GM19035 (cell line): Measurements from ENCODE around the gene LMO3.

ENCODE experiments used
- ATAC-seq: cut with Tn5 transposase; IDR thresholded peaks from one replicate; pipeline ENCODE4 v1.9.1; 2021; ENCODE audit not compliant: unreplicated experiment

The LMO3 gene

DNA sequence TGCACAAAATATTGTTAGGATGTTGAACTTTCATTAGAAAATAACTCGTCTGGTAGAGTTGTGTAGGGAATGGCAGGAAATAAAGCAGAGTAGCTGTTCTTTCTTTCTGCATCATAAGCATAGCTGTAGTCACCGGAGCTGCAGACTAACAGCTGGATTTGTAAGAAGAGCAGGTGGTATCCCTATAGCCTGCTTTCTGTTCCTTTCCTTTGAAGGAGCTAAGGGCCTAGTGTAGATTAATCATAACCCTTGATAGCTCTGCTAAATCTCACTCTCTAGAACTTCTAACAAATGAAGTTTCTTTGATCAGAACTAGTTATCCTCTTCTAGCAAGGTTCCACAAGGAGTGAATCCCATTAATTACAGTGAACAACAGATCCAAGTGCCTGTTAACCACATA is 3.5 kb downstream of the LMO3 start:
- ATAC-seq = no peak

DNA sequence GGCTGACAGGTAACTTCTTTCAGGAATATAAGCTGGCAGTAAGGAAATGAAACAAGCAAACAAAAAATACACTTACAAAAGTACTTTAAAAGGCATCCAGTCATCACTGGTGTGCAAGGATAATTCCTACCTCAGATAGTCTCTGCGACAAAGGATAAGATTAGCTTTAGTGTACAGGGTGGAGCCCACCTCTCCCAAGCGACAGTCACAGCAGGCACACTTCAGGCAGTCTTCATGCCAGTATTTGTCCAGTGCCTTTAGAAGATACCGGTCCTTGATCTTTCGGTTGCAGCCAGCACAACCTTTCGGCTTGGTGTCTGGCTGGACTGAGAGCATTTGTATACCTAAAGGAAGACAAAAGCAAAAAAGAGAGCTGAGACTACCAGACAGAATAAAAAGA is 5.4 kb downstream of the LMO3 start:
- ATAC-seq = no peak

DNA sequence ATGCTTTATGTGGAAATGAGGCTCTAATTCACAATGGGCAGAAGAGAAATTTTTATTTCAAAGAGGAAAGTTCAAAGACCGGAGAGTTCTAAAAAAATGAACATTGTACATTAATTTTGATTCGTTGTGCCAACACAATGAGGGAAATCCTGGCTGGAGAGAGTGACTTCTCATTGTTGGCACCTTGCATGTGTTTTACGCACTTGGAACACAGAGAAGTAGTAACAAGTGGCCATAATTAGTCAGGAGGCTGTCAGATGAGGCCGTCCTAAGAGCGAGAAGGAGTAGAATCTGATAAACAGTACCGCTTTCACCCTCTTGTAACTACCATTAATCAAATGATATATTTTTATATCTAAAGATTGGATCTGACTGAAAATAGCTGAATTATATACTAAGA is 6.9 kb downstream of the LMO3 start:
- ATAC-seq = no peak

DNA sequence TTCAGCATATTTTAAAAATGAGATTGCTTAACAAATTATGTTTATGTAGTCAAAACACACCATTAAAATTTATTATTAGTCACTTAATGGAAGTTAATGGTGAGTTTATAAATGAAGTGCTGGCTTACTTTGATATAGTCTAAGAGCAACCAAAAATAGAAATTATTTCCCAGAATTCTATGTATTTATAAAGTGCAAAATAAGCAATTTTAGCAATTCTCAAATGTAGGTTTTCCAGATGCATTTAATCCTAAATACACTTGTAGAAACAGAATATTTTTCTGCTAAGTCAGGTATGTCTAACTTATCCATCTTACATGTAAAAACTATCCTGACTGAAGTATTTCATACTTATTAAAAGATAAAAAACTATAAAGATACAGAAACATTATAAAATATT is 11.2 kb downstream of the LMO3 start:
- no peak for ATAC-seq

DNA sequence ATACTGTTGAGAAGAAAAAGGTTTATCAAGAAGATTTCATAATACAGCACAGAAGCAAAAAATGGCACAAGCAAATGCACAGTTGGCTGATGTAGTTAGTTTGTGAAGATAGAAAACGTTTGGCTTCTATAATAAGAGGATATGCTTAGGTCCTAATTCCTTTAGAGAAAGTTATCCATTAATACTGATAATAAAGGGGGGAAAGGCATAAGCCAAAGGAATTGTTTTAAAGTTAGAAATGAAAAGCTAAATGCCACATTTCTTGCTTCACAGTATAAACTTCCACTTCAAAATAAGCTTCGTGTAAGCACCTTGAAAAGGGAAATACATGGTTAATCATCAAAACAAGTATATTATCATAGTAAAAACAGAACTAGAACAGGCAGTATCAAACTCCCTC is 12.4 kb downstream of the LMO3 start:
- no peak for ATAC-seq

DNA sequence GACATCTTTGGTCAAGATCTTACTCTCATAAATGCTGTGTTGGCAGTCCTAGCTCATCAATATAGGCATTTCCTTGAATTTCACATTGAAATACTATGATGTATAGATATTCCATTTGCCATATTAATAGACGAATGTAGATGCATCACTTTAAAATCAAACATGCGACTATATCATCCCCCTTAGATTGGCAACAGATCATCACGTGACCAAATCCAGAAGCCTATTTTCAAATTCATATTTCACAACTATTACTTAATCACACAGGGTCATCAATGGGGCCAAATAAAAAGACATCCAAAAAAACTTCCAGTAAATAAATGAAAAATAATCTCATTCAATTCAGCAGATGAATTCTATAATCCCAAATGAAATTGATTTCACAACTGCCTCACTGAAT is 15.3 kb downstream of the LMO3 start:
- no peak for ATAC-seq

DNA sequence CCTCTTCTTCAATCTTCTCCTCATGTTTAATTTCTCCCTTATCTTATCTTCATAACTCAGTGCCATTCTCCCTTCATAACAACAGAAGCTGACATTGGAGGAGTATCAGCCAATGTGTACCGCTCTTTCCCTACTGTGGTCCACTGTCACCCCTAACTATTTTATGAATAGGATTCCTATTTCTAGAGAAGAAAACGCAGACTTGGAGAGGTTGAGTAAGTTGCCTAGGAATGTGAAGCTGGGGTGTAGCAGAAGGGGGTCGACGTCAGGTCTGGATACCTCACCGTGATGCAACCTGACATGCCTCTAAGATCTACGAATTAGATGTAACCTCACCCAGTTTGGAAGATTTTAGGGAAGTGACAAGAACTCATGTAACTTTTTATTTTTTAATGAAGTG is 17.1 kb downstream of the LMO3 start:
- ATAC-seq = no peak

DNA sequence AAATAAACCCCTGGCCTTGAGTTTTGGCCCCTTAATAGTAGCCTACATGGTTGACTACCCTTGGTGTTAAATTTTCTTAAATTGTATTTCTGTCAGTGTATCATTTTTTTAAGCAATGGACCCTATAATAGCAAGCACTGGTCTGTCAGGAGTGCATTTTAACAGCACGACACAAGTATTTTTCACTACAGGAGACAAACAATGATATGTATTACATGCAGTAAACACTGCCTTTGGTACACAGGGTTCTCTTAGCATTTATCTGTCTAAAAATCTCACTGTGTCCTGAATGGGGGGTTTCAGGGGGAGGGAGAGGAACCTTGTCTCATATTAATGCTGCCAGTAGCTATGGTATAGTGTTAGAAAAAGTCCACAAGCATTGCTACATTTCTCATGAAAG is 18.4 kb downstream of the LMO3 start:
- ATAC-seq = no peak

DNA sequence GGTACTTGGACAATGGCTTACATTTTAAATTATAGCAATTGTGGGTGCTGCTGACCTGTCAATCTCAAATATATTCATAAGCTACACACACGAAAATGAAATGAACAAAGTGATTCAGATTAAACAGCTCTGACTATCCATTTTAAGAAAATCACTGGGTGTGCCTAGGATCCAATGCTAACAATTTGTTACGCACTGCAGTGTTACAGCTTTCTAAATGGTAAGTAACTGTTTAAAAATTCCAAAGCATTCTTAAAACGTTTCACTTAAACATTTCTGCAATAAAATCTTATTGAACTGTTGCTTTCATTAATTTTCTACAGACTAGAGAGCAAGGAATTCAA is 18.9 kb downstream of the LMO3 start:
- ATAC-seq = no peak

DNA sequence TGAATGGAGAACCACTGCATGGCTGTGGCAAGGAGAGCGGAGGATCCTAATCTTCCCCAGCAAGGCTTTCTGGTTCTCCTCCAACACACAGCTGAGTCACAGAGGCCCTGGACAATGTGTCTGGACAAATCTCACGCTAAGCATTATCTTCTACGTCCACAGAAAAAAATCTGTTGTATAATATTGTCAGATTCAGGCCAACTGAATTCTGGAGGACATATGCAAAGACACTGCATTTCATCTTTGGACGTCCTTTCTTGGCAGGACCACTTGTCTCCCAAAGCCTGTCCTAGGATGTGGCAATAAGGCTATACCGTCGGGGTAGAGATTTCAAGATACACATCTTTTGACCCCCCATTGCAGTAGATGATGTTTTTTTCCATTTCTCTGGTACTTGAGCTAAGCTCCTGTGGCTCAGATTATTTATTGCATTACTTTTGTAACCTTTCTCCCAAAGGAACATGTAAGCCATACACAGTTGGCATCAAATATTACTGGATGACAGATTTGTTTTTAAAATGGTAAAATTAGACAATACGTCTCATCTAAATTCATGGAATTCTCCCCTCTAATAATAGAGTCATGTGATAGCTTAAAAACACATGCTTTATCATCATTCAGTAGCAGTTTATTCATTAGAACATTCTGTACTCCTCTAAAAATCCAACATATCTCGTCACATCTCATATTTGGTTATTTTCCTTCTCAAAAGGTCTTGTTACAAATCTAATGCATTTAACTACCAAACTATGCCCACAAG is 19.4 kb downstream of the LMO3 start:
- no peak for ATAC-seq

DNA sequence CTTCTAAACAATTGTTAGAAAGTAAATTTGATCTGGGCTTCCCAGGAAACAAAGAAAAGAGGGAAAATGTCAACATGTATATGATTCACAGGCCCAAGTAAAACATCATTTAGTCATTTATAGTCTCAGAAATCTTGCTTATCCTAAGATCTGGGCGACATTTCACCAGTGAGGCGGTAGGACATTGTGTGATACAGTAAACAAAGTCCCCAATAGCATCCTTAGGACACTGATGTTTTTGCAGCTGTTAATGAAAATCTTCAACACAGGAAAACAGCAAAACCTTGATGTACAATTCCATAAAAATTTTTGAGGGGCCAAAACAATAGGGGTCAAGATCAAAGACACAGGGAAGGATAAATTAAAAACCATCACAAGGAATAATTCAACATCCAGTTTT is 20.2 kb downstream of the LMO3 start:
- no peak for ATAC-seq

DNA sequence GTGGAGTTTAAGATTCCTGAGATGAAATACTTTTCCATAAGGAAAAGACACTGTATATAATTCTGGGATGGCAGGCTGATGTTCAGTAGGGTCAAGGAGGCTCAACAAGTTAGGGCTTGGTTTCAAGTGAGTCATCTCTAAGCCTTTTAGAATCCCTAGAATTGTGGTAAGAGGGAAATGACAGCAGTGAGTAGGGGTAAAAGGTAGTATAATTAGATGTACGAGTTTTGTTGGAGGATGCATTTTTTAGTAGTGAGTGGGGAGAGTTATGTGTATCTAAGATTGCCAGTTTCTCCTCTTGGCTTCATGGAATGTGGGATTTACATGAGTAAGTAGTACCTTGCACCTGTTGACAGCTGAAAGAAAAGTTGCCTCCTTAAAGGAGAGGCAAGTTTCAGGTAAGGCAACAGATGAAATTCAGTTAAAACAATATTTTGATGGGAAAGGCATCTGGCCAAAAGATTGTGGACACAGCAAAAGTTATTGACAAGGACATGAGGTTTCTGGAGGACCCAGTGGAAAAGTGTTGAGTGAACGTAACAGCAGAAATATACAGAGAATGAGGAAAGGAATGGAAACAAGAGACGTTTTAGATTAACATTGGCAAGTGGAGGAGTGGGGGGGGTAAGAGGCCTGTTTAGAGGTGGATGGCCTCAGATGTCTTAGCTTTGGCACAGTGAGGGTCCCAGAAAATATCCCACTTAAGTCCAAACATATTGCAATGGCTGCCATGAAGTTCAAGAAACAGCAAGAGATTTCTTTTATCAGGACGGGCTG is 21.8 kb downstream of the LMO3 start:
- ATAC-seq = no peak

DNA sequence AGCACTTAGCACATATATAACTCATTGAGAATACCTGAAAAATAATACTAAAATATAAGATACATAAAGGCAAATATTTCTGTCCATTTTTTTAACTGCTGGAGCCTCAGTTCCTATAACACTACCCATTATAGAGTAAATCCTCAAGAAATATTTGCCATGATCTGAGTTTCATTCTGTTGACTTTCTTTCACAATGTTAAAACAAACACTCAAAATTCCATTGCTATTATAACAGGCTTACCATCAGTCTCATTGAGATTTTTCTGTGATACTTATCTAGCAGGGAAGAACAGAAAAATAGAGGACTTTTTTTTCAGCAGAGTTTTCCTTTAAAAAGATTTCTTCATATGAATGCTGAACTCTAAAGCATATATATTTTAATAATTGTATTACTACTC is 24.5 kb downstream of the LMO3 start:
- no peak for ATAC-seq

DNA sequence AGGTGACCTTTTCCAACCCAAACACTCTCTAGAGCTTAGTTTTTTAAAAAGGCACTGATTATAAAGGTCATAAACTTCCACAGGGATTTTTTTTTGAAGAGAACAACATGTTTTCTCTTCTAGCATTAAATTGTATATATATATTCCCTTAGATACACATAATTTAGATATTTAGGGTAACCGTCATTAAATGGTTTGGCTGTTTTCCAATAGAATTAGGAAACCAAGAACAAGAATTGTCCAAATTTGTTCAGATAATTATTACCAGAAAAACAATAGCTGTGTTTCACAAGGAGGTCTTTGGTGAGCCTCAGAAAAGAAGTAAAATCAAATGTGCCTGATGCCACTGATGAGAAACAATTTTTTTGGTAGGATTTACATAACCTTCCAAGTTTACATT is 26.9 kb downstream of the LMO3 start:
- ATAC-seq = no peak

DNA sequence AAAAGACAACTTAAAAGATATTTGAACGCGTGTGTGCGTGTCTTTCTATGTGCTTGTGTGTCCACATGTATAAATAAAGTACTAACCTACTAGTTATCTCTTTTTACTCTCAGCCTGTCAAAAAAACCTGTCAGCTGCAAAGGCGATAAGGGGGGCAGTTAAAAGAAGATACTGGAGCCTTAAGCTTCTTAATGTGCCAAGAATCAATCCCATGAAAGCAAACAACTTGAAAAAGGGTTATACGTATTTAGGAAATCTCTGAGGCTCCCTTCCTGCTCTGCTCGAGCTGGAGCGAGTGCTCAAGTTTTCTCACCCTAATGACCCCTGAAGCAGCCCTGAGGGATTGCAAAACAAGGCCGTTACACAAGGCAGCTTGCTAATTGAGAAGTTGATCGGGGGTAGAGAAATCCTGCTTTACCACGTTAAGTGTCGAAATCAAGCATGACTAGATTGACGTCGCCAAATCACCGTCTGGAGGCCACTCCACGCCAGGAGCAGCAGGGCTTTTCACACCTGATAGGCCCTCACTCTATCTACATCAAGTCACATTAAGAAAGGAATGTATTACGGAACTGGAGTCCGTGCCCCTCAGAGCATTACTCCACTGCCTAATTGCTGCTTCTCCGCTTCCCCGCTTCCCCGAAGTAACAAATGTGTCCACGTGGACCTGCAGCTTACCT is 32.4 kb downstream of the LMO3 start:
- no peak for ATAC-seq

DNA sequence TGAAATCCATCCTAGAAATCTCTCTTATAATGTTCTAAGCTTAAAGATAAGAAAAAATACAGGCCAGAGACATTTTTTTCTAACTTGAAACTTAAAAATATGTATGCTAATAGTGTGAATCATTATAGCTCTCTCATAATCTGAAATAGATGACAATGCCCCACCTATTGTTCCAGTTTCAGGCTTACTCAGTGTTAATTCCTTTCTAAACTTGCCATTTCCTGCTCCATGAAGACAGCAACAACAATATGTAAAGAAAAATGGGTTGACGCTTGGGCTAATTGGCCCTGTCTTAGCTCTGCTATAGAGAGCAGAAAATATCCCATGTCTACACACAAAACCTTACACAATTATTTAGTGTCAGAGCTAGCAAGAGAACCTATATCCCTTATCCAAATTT is 37.1 kb downstream of the LMO3 start:
- peak; percentile 85 for ATAC-seq

DNA sequence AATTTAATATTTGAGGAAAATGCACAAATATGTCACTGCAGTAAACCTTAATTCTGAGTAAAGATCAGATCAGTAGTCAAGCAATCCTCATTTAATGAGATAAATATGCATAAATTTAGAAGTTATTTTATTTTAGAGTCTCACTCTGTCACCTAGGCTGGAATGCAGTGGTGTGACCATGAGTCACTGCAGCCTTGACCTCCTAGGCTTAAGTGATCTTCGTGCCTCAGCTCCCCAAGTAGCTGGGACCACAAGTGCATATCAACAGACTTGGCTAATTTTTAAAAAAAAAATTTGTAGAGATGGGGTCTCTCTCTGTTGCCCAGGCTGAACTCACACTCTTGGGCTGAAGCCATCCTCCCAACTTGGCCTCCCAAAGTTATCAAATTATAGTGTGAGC is 41.3 kb downstream of the LMO3 start:
- ATAC-seq = no peak

DNA sequence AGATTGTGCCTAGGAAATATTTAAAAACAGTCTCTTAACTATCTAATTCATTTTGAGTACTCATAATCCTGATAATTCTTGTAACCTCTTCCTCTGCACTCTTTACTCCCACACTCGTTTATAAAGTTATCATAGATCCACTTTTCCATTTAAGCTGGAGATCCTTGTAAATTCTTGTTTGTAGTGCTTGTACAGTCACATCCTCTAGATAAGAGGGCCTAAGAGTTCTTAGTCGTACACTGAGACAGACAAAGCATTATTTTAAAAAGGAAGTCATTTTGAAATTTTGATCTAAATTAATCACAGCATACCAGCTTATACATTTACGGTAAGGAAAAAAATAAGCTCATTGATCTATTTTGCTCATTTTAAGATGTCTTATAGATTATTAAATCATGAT is 42.5 kb downstream of the LMO3 start:
- no peak for ATAC-seq

DNA sequence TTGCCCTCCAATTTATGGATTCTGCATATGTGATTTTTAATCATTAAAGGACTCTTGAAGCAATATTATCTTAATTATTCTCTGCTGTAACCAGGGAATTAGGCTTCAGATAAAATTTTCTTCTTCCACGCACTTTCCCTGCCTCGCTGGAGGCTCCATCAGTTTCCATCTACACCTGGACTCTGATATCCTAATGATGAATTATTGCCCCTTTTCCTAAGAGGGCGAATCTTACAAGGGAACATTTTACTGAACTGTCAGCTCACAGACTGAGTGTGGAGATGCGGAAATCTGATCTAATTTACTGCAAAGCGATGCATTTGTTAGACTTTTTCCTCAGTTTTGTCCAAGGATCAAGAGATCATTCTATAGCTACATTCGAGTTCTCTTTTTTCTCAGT is 43.0 kb downstream of the LMO3 start:
- ATAC-seq = no peak

DNA sequence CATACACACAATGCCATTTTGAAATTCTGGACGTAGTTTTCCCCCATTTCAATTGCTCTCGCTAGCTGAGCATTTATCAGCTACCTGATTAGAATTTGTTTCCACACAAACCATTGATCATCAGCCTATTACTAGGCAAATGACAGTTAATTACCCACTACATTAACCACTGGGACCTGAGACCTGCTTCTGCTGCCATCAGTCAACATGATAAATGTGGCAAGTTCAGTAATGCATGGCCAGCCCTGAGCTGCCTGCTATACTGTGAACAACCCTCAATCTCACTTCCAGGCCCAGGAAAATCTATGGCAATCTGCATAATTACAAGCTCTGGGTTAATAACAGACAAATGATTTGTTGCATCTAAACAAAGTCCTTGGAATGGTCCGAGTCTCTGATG is 43.5 kb downstream of the LMO3 start:
- ATAC-seq = no peak

DNA sequence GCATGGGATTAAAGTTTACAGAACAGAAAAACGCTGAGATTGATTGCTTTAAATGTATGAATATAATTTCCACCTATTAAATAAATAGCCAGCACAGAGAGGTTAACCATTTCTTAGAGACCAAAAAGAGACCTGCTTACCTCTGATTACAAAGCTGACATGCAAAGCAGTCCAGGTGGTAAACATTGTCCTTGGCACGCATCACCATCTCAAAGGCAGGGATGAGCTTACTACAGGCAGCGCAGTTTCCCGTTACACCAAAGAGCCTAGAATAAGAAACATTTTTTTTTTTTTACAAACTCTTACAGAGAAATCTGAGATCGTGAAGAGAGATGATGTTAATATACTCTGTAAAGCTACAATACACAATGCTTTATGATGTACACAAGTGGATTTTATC is 45.7 kb downstream of the LMO3 start:
- ATAC-seq = no peak

DNA sequence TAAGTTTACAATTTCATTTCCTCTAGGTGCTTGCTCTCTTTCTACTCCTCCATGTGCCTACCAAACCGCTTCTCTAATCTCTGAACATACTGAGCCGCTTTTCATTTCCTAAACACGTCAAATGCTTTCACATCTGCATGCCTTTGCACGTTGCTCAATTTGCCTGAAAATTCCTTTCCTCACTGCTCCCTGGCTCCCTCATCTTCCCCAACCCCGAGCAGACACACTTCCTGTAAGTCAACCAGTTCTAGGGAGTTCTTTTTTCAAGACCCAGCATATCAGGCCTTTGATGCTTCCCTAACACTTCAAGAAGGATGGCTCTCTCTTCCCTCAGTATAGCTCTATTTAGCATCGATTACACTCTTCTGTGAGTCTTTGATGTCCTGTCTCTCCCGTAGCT is 50.3 kb downstream of the LMO3 start:
- no peak for ATAC-seq
